Skin of body (tissue), 1 donor: ENCODE measurements around the gene CKM. TPM values are rescaled to one million over a fixed set of nuclear protein-coding genes. Genes with fewer than 3 reads are reported as not detected.

Experiments
- total RNA-seq: library from RNA; depleted of rRNA; stranded (reverse); fragments of >200 nt; gene quantifications from one replicate; pipeline ENCODE4 v1.2.3, GENCODE V29; 2014

The CKM gene
- total RNA-seq, 1 donor from 2014 or later = 426 TPM

Other genes with a start within 250 kb of the CKM start
- 0.39 TPM for gene ZNF296, start 246.4 kb downstream of the CKM start, total RNA-seq
- 10.0 TPM for gene GEMIN7, start 243.6 kb downstream of the CKM start, total RNA-seq
- 15.7 TPM for gene PPP1R37, start 229.7 kb downstream of the CKM start, total RNA-seq
- gene NKPD1, start 161.9 kb downstream of the CKM start, total RNA-seq = 4.2 TPM
- gene TRAPPC6A, start 144.6 kb downstream of the CKM start, total RNA-seq = 13.3 TPM
- gene BLOC1S3, start 144.1 kb downstream of the CKM start, total RNA-seq = 3.1 TPM
- gene EXOC3L2, start 77.5 kb downstream of the CKM start, total RNA-seq = 0.89 TPM
- 23.6 TPM for gene MARK4, start 71.6 kb downstream of the CKM start, total RNA-seq
- 26.0 TPM for gene KLC3, start 17.9 kb upstream of the CKM start, total RNA-seq
- 5.7 TPM for gene ERCC2, start 47.7 kb upstream of the CKM start, total RNA-seq
- gene PPP1R13L, start 82.2 kb upstream of the CKM start, total RNA-seq = 29.0 TPM
- gene POLR1G, start 83.8 kb upstream of the CKM start, total RNA-seq = 2.7 TPM
- 60.3 TPM for gene ERCC1, start 101.0 kb upstream of the CKM start, total RNA-seq
- gene FOSB, start 145.1 kb upstream of the CKM start, total RNA-seq = 21.2 TPM
- gene RTN2, start 174.2 kb upstream of the CKM start, total RNA-seq = 8.1 TPM
- gene PPM1N, start 175.6 kb upstream of the CKM start, total RNA-seq = 1.7 TPM
- 35.5 TPM for gene VASP, start 184.6 kb upstream of the CKM start, total RNA-seq